Endothelial cell of umbilical vein (primary cell): ENCODE data around the gene ZNF428. TPM values are rescaled to one million over a fixed set of nuclear protein-coding genes. Genes with fewer than 3 reads are reported as not detected.

Source experiments
- BruUV-seq: library from RNA; stranded (reverse); fragments of 400-500 nt; replicated peaks from 2 replicates; lab custom pipeline; 2021; lab: Mats Ljungman, UMichigan
- CTCF ChIA-PET: fragments of 300-600, 350-600 bp; sonication (Branson Sonifier 250); formaldehyde crosslinking; loops from one replicate; lab custom pipeline; 2021; ENCODE audit warnings: antibody characterized with exemption, inconsistent platforms; lab: Charles Lee
- POLR2A ChIA-PET: fragments of 300-600, 350-600 bp; sonication (Branson Sonifier 250); formaldehyde crosslinking; loops from one replicate; lab custom pipeline; 2021; ENCODE audit warnings: antibody characterized with exemption, inconsistent platforms; lab: Charles Lee
- DNase-seq: peaks from one replicate; pipeline ENCODE4 v3.0.0-alpha.2; 2011; ENCODE audit warnings: low read depth, low spot score
- FAIRE-seq: peaks from 2 replicates; lab custom pipeline; 2011; peaks lifted over from hg19 to GRCh38; lab: Jason Lieb, UNC
- H2AFZ ChIP-seq: 2 replicates; pipeline ENCODE4 v1.6.0; 2012; ENCODE audit warnings: low read depth, low read length, control low read depth, inconsistent platforms
- H3K27ac ChIP-seq: 2 replicates; pipeline ENCODE4 v1.5.1; 2011; ENCODE audit warnings: low read depth, mild to moderate bottlenecking, control low read depth, low read length, moderate library complexity; ENCODE audit not compliant: insufficient read depth
- H3K27me3 ChIP-seq, 2 experiments: 2 replicates each; pipeline versions ENCODE4 v1.6.0 to v1.6.1; 2011; ENCODE audit warnings: low read length in 2 of 2, mixed read lengths in 1 of 2; ENCODE audit not compliant: control insufficient read depth in 2 of 2, insufficient read depth in 2 of 2
- H3K36me3 ChIP-seq, 2 experiments: 2 replicates in 1 of 2; 3 replicates in 1 of 2; pipeline ENCODE4 v1.5.1; 2011; ENCODE audit warnings: low read length in 2 of 2, mild to moderate bottlenecking in 1 of 2, moderate library complexity in 1 of 2; ENCODE audit not compliant: control insufficient read depth in 2 of 2, insufficient read depth in 2 of 2; ENCODE audit errors: extremely low read depth in 1 of 2
- H3K4me1 ChIP-seq: 3 replicates; pipeline ENCODE4 v1.5.1; 2011; ENCODE audit warnings: mild to moderate bottlenecking, low read length; ENCODE audit not compliant: control insufficient read depth, insufficient read depth; ENCODE audit errors: extremely low read depth
- H3K4me2 ChIP-seq: 2 replicates; pipeline ENCODE4 v1.6.1; 2011; ENCODE audit warnings: low read length, control low read depth, mixed read lengths; ENCODE audit not compliant: insufficient read depth
- H3K4me3 ChIP-seq, 3 experiments: fragments of 200-600 bp in 1 of 3; sonication (generic), shearing (Covaris generic) in 1 of 3; replicated peaks in 1 of 3; 2 replicates each; pipeline ENCODE4 v1.5.1; 2011 to 2016; ENCODE audit warnings: control low read depth in 3 of 3, low read length in 3 of 3, mild to moderate bottlenecking in 2 of 3, inconsistent platforms in 1 of 3, low read depth in 1 of 3, moderate library complexity in 1 of 3; ENCODE audit not compliant: insufficient read depth in 1 of 3
- H3K79me2 ChIP-seq: 2 replicates; pipeline ENCODE4 v1.6.0; 2012; ENCODE audit warnings: low read length, inconsistent platforms; ENCODE audit not compliant: control insufficient read depth, insufficient read depth
- H3K9ac ChIP-seq: replicated peaks from 2 replicates; pipeline ENCODE3; 2011; ENCODE audit warnings: low read length, control low read depth; ENCODE audit not compliant: insufficient read depth; ENCODE audit errors: extremely low read depth
- H3K9me1 ChIP-seq: replicated peaks from 3 replicates; pipeline ENCODE4 v1.6.0; 2011; ENCODE audit warnings: mild to moderate bottlenecking, low read length; ENCODE audit not compliant: control insufficient read depth, insufficient read depth; ENCODE audit errors: extremely low read depth
- H3K9me3 ChIP-seq: replicated peaks from 2 replicates; pipeline ENCODE4 v1.5.1; 2012; ENCODE audit warnings: low read length, inconsistent platforms; ENCODE audit not compliant: control insufficient read depth, insufficient read depth
- H4K20me1 ChIP-seq: replicated peaks from 2 replicates; pipeline ENCODE3; 2011; ENCODE audit warnings: mild to moderate bottlenecking, low read length; ENCODE audit not compliant: control insufficient read depth, insufficient read depth; ENCODE audit errors: extremely low read depth
- CTCF ChIP-seq, 2 donors: IDR thresholded peaks; 1 replicate in 1 of 2; 2 replicates in 1 of 2; pipeline ENCODE4 v1.5.1; 2011; ENCODE audit warnings: low read length in 2 of 2, mild to moderate bottlenecking in 2 of 2, moderate library complexity in 2 of 2, control low read depth in 1 of 2, inconsistent platforms in 1 of 2, low read depth in 1 of 2; ENCODE audit not compliant: insufficient read depth in 1 of 2; ENCODE audit errors: extremely low read depth in 1 of 2
- EZH2 ChIP-seq: IDR thresholded peaks from 2 replicates; pipeline ENCODE4 v1.6.1; 2012; ENCODE audit warnings: borderline replicate concordance, low read depth, mild to moderate bottlenecking, moderate library complexity, low read length, inconsistent platforms; ENCODE audit not compliant: severe bottlenecking
- FOS ChIP-seq: IDR thresholded peaks from 2 replicates; pipeline ENCODE4 v1.6.1; 2011; ENCODE audit warnings: mild to moderate bottlenecking, low read length, moderate library complexity, borderline replicate concordance; ENCODE audit not compliant: insufficient read depth
- GATA2 ChIP-seq: IDR thresholded peaks from 2 replicates; pipeline ENCODE4 v1.7.0; 2011; ENCODE audit warnings: low read depth, mild to moderate bottlenecking, moderate library complexity, mixed read lengths, low read length; ENCODE audit not compliant: insufficient read length, insufficient read depth
- JUN ChIP-seq: IDR thresholded peaks from 2 replicates; pipeline ENCODE4 v1.6.1; 2011; ENCODE audit warnings: borderline replicate concordance, low read depth; ENCODE audit not compliant: insufficient read length, insufficient read depth
- MAX ChIP-seq: IDR thresholded peaks from 2 replicates; pipeline ENCODE4 v1.6.1; 2011; ENCODE audit not compliant: insufficient read depth, insufficient read length
- MYC ChIP-seq: IDR thresholded peaks from one replicate; pipeline ENCODE4 v1.6.1; 2011; ENCODE audit warnings: mild to moderate bottlenecking, low read depth, low read length
- POLR2A ChIP-seq: IDR thresholded peaks from 2 replicates; pipeline ENCODE4 v1.6.1; 2012; ENCODE audit warnings: low read depth, mild to moderate bottlenecking, control low read depth, low read length
- POLR2AphosphoS5 ChIP-seq: IDR thresholded peaks from 2 replicates; pipeline ENCODE4 v1.6.1; 2012; ENCODE audit warnings: low read depth, mild to moderate bottlenecking, control low read depth, low read length, moderate library complexity; ENCODE audit not compliant: insufficient read depth
- dilution Hi-C: fragments of 300-500 bp; cut with MboI; formaldehyde crosslinking; loops from one replicate; pipeline ENCODE4 v1.15.0; 2019; ENCODE audit warnings: low sequenced_read_pairs; ENCODE audit not compliant: extremely low pct_ligation_motif_present
- intact Hi-C: fragments of 100-400 bp; cut with micrococcal nuclease; formaldehyde crosslinking; loops from one replicate; pipeline ENCODE4 v1.10.0; 2022
- polyA plus RNA-seq, 4 experiments: library from polyadenylated mRNA; depleted of rRNA in 3 of 4; stranded (reverse) in 3 of 4; unstranded in 1 of 4; fragments of >200 nt; gene quantifications; 2 replicates each; pipeline versions ENCODE4 v1.2.1 to v1.2.3, GENCODE V29; 2011 to 2012; ENCODE audit warnings: missing spikeins in 1 of 4
- total RNA-seq: library from RNA; stranded (reverse); gene quantifications from 2 replicates; pipeline ENCODE4 v1.2.3, GENCODE V29; 2021

Gene ZNF428
- total and polyA plus RNA-seq, 2 donors (not counting 3 experiments of a cell fraction or from before 2014, with no cell fraction given): 29.2 to 56.2 TPM

DNA sequence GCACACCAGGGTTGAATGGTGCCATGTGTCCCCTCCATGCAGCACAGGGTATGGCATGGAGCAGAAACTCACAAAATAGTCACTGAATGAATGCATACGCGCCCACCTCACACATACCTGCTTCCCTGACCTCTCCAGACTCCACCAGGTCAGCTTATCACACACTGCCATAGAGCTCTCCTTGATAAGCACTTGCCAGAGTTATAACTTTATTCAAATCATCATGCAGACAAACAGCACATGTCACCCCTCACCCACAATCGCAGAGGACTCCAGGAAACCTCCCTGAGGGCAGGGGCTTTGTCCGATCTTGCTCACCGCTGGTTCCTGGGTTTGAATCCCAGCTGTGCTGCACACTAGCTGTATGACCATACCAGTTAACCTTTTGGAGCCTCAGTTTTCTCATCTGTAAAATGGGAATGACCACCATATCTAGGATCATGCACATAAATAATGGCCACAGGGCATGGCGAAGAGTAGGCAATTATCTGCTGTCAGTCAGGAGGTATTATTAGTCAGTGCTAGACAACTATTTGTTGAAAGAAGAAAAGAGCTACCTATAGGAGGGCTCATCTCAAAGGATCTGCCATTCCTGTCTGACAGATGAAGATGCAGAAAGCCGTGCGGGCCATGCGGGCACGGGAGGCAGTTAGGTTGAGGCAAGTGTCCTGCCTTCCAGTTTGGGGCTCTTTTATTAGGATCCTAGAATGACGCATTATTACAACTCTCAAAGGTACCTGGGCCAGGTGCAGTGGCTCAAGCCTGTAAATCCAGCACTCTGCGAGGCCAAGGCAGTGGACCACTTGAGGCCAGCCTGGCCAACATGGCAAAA lies 58.1 kb downstream of the ZNF428 start:
- POLR2A ChIA-PET: no interaction called here
- CTCF ChIA-PET: interaction anchor here (1.4 to 2.9 kb wide), 2 partner anchors 24 to 34 kb away, joined by 3 to 11 read pairs; partner anchors contain the start of genes IRGQ and ZNF576
- H3K4me3 ChIP-seq: no peak overlapping the region
- no peak overlapping the region for H3K9ac ChIP-seq
- dilution Hi-C loops: no loop called here
- no peaks in the 10 kb centered on the region for H3K4me1 ChIP-seq
- H3K79me2 ChIP-seq: no peaks in the 10 kb centered on the region
- no peaks in the 10 kb centered on the region for H3K27me3 ChIP-seq
- no peaks in the 10 kb centered on the region for H4K20me1 ChIP-seq
- no peak overlapping the region for H2AFZ ChIP-seq
- no peak for DNase-seq
- no peaks in the 10 kb centered on the region for H3K9me1 ChIP-seq
- H3K36me3 ChIP-seq: peaks cover 0 to 9% of the 10 kb centered on the region in 2 experiments
- no peak overlapping the region for H3K4me2 ChIP-seq
- no peak for FAIRE-seq
- H3K9me3 ChIP-seq: no peaks in the 10 kb centered on the region
- no peak overlapping the region for H3K27ac ChIP-seq
- TF ChIP-seq POLR2A: no peak
- no peak for TF ChIP-seq MAX
- TF ChIP-seq CTCF (IDR thresholded peaks at IDR 0.05; ENCODE audit: extremely low read depth in 1 of 2, insufficient read depth in 1 of 2, low read depth in 1 of 2, low read length in 2 of 2): no peak
- TF ChIP-seq GATA2: no peak
- no peak for TF ChIP-seq FOS
- no peak for TF ChIP-seq POLR2AphosphoS5
- no peak for TF ChIP-seq EZH2
- no peak for TF ChIP-seq JUN
- no peak for TF ChIP-seq MYC
- intact Hi-C loops: no loop called here
- no TSS peak for BruUV-seq
